Measurements from ENCODE around the gene JAZF1.
A peak's percentile ranks its signal among the peaks of the same experiment; 100 is the strongest.
"Not testable (repeated sequence)": the region's sequence is repeated elsewhere in the genome, so short reads cannot be mapped to it uniquely, and the experiment has no call there.

Gene JAZF1

DNA sequence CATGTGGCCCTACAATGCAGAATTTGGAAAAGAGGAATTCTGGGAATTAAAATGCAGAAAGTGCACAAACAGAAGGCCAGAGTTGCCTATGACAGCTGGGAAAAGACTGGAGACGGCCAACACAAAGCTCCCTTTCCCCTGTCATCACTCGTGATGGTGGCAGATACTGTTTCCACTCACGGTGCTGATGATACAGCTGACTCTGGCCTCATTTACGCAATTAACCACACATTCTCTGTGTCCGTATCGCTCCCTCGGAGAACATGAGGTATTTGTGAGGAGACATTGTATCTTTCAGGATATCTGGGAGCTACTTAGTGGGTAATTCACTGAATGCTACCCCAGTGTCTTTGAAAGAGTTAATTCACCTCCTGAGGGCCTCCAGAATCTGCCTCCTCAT is 267.8 kb downstream of the JAZF1 start:
- no peak for DNase-seq (ENCODE audit: low read depth in 2 of 2)

DNA sequence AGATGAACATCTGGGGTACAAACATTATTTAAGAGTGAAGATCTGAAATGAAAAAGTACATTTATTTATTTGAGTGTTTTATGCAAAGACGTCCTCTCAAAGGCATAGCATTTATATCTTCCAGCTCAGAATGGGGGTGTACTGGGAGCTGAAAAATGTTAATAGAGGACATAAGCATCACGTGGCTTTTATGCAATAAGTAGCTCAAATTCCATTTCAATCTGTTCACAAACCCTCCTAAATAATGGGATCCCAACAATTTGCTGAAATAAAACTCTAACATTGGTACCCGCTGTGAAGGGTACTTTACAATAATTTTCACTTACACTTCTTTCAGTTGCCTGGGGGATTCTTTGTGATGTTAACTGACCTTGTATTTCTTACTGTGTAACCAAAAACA is 268.7 kb downstream of the JAZF1 start:
- no peak for DNase-seq (ENCODE audit: low read depth in 2 of 2)

DNA sequence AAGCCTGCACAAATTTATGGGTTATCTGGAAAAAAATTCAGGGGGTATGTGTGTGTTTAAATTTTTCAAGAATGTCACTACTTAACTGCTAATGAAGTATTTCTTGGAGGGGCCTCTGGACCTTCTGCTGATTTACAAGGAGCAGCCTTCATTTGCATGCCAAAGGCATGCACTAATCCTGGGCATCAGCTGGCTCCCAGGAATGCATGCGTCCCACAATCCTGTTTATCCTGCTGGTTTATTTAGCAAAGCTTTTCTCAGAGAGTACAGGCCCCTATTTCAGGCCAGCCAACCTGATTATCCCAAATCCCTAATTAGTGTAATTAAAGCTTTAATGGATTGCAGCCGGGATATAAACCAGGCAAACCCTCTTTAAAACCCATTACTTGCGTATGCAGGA is 270.3 kb downstream of the JAZF1 start:
- DNase-seq (ENCODE audit: low read depth in 2 of 2): no peak

DNA sequence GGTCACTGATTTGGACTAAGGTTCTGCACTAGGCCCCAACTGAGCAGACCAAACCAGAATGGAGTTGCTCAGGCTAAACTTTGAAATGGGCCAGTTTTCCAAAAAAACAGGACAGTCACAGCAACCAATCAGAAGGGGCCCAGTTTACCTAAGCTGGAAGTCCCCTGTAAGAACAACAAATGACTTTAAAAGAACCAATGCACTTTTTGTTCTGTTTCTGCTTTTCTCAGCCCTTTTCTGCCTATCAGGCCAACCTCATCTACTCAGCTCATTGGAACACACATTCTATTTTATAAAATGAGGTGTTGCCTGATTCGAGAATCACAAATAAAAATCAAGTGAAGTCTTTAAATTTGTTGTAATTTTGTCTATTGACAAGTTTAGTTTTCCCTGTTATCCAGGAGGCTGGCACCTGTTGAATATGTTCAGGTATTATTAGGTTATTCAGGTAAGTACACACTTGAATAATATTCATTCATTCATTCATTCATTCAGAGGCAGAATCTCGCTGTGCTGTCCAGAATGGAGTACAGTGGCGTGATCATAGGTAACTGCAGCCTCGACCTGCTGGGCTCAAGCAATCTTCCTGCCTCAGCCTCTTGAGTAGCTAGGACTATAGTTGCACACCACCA is 271.9 kb downstream of the JAZF1 start:
- DNase-seq (ENCODE audit: low read depth in 2 of 2): no peak

DNA sequence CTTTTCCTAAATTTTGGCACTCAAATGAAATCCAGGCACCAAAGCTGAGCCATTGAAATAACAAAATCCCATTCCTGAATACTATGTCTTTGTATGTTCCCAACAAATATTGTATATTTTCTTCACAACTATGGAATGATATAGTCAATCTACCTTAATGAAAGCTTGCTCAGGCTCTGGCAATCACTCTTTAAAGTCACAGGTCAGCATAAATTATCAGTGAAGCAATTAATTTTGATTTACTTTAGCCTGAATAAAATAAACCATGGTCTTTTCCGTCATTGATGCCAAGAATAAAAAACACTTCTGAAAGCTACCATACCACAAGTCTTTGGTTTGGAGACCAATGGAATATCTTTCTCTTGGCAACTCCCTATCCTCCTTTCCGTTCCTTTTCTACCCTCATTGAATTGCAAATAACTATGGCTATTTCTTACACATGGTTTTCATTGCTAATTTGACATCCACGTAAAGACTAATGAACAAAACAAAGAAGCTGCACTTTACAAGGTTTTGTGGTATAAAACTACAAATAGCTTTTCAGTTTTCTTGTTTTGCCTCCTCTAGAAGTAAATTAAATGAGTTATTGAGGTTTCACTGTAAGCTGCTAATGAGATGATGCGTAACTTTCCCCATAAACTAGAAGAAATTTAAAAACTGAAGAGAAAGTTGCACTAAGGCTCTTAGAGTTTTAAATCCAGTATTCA is 274.1 kb downstream of the JAZF1 start:
- no peak for DNase-seq (ENCODE audit: low read depth in 2 of 2)

DNA sequence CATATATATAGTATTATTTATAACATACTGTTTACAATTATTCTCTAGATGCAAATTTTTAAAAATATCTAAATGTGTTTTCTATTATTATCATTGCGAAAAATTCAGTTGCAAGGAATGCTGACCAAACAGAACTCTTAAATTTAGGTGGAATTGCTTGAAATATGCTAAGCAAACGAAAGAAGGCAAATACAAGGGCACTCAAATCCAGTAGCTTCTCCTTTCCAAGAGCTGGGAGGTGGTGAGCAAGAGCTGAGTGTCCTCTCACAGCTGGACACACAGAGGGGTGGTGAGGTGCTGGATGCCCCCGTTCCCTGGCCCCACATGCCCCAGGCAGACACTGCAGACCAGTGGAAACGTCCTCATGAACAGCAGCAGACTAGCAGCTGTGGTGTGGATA is 274.6 kb downstream of the JAZF1 start:
- DNase-seq (ENCODE audit: low read depth in 2 of 2): no peak

DNA sequence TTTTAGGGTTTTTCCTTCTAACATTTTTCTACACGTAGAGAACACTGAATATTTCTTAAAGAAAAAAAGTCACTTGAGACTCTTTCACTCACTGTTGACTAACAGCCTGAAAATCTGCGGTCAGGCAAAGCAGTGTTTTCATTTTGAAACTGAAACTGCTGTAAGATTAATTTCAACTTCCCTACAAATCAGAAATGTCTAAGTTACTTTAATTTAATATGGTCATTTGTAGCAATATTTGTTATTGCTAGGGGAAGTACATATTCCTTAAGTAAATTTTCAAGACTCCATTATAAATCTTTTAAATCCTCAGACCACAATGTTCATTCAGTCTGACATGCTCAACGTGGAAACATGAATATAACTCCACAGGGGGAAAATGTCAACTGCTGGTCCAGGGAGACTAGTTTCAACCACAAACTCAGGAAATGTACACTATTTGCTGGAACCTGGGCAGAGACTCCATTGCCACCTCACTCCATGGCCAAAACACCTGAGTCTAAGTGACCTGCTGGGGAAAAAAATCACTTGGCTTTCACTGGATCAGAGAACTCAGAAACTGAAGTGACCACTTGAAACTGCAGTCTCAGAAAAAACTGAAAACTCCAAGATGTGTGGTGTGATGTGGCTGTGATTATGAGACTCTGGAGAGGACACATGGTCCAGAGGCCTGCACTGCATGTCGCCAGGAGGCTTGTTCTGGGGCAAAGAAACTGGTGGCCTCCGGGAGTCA is 279.4 kb downstream of the JAZF1 start:
- no peak for DNase-seq (ENCODE audit: low read depth in 2 of 2)

DNA sequence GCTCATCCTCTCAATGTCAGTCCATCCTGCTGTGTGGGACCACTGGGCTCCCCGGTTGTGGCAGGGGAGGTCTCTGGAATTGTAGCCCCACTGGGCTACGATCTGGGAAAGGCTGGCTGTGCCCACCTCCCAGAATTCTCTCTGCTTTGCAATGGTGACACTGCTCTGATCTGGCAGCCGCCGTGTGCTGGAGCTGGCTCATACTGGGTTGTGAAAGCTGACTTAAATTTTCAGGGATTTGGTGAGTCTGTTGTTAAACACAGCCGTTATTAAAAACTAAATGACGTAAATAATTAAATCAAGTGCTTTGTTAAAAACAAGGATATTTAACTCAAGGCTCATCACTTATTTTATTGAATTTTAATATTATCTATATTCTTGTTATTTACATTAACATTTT is 280.6 kb downstream of the JAZF1 start:
- no peak for DNase-seq (ENCODE audit: low read depth in 2 of 2)

DNA sequence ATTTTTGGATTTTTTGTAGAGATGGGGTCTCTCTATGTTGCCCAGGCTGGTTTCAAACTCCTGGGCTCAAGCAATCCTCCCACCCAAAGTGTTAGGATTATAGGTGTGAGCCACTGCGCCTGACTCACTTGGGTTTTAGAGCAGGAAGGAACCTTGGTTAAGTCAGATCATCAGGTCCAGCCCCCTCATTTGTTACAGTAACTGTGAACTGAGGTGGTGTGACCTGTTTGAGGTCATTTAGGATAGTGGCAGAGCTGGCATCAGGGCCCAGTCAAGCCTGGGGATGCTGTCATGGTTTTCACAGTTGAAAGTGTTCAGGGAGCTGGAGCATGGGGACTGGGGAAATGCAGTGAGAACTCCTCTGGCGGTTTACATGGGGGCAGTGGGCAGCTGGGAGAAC is 281.0 kb downstream of the JAZF1 start:
- DNase-seq (ENCODE audit: low read depth in 2 of 2): peak in 1 of 2 donors; percentile 16

DNA sequence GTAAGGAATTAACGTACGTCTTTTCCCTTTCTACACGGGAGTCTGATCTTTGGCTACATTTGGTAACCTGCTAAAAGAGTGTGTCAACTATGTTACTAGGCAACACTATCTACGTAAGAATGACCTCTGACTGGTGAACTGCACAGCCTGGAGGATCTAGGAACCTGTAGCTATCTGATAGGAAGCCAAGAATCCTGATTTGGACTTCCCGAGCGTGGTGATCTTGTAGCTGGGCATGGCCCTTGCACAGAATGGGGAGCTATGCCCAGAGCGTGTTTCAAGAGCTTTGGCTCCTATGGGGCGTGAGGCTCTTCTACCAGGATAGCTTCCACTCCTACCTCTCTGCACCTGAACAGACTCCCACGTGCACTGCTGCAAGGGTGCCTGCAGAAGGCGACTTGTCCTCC is 283.2 kb downstream of the JAZF1 start:
- no peak for DNase-seq (ENCODE audit: low read depth in 2 of 2)

DNA sequence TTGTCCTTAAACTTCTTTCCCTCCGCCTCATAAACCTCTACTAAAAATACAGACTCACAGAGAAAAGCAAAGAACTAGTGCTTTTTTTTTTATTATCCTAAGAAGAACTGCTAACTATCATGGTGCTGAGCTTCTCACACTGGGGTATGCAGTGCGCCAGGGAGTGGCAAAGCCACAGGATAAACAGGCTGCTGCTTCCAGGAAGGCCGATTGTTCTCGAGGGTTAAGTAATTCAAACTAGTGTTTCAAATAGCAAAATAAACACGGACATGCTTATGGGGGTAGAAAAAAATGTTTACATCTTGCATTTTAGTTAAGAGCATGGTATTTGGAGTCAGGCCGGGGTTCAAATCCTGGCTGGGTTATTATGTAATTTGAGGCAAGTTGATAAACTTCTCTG is 283.6 kb downstream of the JAZF1 start:
- DNase-seq (ENCODE audit: low read depth in 2 of 2): no peak

DNA sequence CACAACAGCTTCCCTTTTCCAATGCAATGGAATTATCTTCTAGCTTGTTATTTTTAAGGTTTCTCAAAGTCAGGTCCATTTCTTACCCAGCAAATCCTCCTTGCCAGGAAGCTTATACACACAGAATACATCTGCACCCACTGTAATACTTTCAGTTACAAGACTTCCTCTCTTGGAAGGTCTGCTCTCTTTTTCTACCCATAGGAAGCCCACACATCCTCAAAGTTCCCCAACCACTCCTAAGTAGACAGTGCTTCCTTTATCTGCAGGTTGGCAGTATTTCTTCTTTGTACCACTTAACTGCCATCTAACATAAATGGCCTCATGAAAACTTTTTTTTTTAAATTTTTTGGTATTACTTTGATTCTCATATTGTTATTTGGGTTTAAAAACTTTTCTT is 285.0 kb downstream of the JAZF1 start:
- DNase-seq (ENCODE audit: low read depth in 2 of 2): no peak

DNA sequence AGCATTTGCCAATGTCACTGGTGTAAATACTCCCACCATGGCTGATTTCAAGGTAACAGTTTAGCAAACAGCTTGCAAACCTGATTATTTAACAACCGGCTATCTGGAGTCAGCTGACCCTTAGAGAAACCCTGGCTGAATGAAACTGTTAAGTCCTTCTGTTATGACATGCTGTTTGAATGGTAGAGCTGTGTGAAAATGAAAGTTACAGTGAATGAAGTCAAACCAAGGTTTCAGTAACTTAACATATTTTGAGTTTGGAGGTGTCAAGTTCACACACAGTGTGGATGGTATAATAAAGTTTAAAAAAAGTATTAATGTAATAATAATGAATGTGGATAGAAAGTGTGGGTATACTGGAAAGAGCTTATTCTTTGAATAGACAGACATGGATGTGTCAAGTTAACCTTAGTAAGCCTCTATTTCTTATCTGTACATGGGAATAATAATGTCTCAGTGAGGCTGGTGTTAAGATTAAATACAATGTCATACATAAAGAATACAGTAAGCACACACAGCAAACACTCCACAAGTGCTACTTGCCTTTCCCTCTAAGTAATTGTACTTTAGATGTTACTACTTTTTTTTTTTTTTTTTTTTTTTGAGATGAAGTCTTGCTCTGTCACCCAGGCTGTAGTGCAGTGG is 290.3 kb downstream of the JAZF1 start:
- no peak for DNase-seq (ENCODE audit: low read depth in 2 of 2)

DNA sequence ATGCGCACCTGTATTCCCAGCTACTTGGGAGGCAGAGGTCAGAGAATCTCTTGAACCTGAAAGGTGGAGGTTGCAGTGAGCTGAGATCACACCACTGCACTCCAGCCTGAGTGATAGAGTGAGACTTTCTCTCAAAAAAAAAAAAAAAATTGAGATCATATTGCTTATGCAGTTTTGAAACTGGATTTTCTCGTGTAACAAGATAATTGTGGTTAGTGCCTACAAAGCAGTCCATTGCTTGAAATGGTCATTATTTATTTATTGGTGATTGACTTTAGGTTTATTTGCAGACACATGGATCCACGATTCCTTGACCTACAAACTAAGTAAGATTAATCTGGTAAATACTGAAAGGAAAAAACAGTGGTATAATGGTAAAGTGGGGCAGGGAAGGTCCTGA is 290.8 kb downstream of the JAZF1 start:
- no peak for DNase-seq (ENCODE audit: low read depth in 2 of 2)

DNA sequence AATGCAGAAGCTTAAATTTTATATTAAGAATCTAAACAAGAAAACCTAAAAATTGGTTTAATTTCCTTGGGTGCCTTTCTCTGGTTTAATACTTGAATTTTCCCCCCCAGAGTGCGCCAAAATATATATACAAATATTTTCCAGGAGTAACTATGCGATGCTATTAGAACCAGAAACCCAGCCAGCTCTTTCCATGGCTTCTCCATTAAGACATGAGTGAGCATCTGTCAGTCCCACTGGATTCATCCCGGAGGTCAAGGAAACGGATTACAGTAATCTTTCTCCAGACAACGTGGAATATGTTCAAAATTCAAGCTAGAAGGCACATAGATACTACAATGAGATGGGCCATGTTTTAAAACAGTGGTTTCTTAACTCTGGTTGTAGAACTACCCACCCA is 291.9 kb downstream of the JAZF1 start:
- DNase-seq (ENCODE audit: low read depth in 2 of 2): no peak

DNA sequence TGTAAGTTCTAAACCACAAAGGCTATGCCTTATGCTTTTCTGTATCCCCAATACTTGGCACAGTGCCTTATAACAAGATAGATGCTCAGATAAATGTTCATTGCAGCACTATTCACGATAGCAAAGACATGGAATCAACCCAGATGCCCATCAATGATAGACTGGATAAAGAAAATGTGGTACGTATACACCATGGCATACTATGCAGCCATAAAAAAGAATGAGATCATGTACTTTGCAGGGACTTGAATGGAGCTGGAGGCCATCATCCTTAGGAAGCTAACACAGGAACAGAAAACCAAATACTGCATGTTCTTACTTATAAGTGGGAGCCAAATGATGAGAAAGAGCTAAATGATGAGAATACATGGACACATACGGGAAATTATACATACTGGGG is 293.9 kb downstream of the JAZF1 start:
- not testable (repeated sequence) for DNase-seq (ENCODE audit: low read depth in 2 of 2)

DNA sequence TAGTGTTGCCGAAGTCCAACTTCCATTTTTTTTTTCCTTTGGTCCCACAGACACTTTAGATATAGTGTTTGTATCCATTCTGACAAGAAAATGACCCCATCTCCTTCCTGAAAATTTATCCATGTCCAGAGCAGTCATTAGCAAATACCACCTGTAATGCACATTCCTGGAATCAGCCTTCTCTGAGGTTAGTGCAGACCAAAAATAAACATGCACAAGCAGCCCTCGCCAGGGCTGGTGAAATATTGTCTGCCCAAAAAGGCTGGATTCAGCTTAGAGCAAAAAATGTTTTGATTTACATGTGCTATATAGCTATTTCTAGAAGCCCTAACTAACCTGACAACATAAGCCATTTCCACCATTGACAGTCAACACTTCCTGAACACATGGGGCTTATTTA is 294.9 kb downstream of the JAZF1 start:
- DNase-seq (ENCODE audit: low read depth in 2 of 2): no peak

DNA sequence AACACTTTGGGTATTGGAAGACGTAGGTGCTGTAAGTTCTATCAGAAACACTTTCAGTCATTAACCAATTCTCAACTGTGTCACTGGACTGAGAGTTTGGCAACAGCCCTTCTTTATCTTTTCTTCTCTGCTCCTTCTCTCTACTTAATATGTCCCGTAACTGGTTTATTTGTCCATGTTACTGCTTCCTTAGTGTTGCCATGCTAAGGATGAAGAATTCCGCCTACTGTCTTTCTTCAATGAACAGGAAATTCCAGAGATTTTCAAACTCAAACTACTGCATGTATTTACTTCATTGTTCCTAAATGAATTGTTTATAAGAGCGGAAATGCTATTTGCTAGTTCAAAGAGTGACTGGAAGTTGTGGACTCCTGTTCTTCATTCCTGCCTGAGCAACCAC is 296.9 kb downstream of the JAZF1 start:
- DNase-seq (ENCODE audit: low read depth in 2 of 2): no peak

DNA sequence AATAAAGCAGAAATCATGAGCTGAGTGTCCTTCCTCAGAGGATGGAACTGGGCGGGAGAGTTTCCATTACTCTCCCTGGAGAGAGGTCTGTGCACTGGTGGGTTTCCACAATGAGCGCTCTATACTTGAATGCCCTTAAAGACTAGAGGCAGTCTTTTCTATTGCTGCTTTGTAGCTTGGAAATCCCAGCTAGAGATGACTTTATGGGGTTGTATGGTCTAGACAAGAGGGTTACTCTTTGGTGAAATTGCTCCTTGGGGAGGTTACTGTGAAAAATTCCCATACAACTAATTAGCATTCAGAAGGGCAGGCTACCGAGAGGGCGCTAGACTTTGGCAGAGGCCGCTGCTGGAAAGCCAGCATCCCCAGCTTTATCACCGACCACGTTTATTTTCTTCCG is 303.8 kb downstream of the JAZF1 start:
- DNase-seq (ENCODE audit: low read depth in 2 of 2): no peak

DNA sequence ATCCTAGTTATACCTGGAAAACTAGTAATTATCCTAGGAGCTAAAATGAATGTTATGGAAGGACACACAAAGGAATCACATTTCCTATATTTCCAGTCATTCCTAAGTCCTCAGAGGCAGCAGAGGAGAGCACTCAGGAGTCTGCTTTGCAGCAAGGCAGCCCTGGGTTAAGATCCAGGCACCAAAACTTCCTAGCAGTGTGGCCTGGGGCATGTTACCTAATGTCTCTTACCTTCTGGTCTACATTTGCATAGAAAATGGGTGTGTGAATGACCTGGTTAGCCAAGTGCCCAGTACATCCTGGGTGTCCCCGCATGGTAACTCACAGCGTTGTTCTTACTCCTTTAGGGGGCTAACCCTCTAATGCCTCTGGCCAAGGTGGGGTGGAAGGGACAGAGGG is 304.8 kb downstream of the JAZF1 start:
- DNase-seq (ENCODE audit: low read depth in 2 of 2): no peak

DNA sequence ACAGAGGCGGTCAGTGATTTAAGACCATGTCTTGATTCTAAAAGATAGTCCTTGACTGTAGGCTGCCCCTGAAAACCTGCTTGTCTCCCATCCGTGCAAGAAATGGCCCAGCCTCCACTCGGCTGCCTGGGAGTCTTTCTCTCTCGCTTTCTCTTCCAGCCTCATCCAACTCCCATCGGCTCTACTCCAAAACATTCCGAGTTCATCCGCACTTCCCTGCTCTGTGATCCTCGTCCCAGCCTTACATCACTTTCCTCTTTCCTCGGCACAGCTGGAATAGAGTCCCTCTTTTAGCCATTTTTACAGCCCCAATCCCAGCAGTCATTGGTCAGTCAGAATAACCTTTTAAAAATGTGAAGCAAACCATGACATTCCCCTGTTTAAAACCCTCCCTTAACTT is 305.5 kb downstream of the JAZF1 start:
- DNase-seq (ENCODE audit: low read depth in 2 of 2): no peak
